Mammary epithelial cell (primary cell): ENCODE data around the gene CENPV.

Source experiments
- CTCF ChIP-seq, 2 donors: IDR thresholded peaks in 1 of 2; conservative IDR thresholded peaks in 1 of 2; 2 replicates each; pipeline ENCODE4 v1.5.1; 2011 to 2012; ENCODE audit warnings: inconsistent platforms in 2 of 2, low read length in 2 of 2, mild to moderate bottlenecking in 2 of 2, control low read depth in 1 of 2, low read depth in 1 of 2; ENCODE audit not compliant: insufficient read depth in 1 of 2; ENCODE audit errors: extremely low read depth in 1 of 2
- EZH2 ChIP-seq: IDR thresholded peaks from 2 replicates; pipeline ENCODE4 v1.6.1; 2012; ENCODE audit warnings: low read length, inconsistent platforms, borderline replicate concordance

GRCh38 chr17:16297367-16298139, 55.7 kb downstream of the CENPV start:
- TF ChIP-seq CTCF (conservative IDR thresholded peaks at IDR 0.05 in 1 of 2, IDR thresholded peaks at IDR 0.05 in 1 of 2; ENCODE audit: extremely low read depth in 1 of 2, insufficient read depth in 1 of 2, low read depth in 1 of 2, low read length in 2 of 2) (no peak), EZH2 (no peak)
